ENCODE data around the gene GPR146.

GRCh38 chr7:1019789-1020610 lies 24.3 kb upstream of the GPR146 start:
- TF ChIP-seq EZH2 (IDR thresholded peaks at IDR 0.05) (no peak), POLR2AphosphoS5 (IDR thresholded peaks at IDR 0.05; ENCODE audit: borderline replicate concordance, low read depth, low read length) (no peak)
